Activated T-cell treated with anti-CD3 and anti-CD28 coated beads, Interleukin-2, amount 50 U/mL, for 48 hours (primary cell): ENCODE measurements around the gene INPP5D.
"Not testable (repeated sequence)": the region's sequence is repeated elsewhere in the genome, so short reads cannot be mapped to it uniquely, and the experiment has no call there.

Experiments
- DNase-seq, 2 experiments: peaks; one replicate each; pipeline ENCODE4 v3.0.0-alpha.2; 2020

INPP5D gene

DNA sequence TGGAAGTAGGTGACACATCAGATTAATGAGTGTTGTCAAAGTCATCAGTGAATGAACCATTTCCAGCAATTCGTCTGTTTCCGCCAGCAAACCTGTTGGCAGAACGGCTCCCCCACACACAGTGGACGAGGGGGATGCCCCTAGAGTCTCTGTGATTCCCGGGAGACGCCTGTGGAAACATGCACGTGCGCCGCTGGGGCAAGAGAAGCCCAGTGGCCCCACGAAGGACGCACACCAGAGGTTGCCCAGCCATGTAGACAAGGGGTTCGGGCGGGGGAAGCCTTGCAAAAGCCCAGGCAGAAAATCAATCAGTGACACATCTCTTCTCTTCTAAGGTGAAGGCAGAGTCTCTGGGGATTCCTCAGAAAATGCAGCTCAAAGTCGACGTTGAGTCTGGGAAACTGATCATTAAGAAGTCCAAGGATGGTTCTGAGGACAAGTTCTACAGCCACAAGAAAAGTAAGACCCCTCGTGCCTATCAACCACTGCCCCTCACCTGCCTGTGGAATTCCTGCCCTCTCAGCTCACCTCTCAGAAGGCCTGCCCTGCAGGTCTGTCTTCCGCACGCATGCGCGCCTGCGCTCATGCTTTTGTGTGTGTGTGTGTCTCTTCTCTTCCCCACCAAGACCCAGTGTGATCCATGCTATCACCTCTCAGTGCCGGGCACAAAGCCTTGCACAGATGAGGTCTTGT, 87.1 kb downstream of the INPP5D start:
- no peak for DNase-seq

GRCh38 chr2:233147829-233148167, 87.7 kb downstream of the INPP5D start:
- no peak for DNase-seq

DNA sequence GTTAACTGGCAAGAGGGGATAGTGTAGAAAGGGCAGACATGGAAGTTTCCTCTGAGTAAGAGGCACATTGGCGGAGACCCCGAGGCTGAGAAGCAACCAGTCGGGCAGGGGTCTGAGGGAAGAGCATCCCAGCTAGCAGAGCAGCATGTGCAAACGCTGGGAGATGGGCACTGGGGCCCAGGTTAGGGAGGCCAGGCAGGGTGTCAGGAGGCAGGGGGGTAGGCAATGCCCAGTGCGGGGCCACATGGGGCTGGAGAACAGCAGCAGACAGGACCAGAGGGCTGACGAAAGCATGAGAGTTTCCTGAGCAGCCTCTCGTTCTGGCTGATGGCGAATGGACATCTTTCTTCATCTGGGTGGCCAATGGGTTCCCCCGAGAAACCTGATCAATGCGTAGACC, 88.2 kb downstream of the INPP5D start:
- DNase-seq, result no peak

- DNase-seq, result no peak
These were observed 92.4 kb downstream of the INPP5D start for GRCh38 chr2:233152541-233152940.

DNA sequence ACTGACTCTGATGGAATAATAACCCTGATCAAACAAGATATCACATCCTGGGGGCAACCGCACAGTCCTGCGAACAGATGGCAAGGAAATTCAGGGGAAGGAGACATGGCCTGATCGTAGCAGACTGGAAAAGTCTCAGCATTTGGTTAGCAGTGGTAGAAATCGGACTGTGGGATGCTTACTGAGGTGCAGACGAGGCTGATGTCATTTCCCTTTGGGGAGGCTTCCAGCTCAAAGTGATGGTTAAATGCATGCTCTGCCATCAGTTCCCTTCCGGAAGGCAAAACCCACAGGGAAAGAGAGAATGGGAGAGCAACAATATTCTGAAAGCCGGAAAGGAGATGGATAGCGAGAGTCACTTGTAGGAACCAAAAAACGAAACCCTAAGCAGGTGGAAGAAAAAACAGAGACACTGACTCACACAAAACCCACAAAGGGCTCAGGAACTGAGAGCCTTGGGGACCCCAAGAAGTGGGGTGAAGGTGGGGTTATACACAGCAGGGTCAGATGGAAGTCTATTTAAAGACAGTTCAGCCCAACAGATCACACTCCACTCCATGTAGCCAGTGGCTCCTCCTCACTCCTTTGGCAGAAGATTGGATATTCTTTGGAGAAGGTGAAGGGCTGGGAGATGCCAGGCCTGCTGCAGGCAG, 93.1 kb downstream of the INPP5D start:
- DNase-seq, result no peak

DNA sequence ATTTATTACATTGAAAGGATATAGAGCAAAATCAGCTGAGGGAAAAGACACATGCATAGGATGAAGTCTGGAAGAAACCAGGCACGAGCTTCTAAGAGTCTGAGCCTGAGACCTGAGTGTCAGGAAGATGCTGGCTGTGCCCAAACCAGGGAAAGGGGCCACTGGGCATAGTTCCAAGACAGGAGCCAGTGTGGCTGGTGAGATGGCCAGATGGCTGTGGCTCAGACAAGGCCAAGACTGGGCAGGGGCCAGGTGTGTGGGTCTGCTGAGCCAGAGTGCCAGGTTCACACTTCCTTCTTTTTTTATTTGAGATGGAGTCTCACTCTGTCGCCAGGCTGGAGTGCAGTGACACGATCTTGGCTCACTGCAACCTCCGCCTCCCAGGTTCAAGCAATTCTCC, 95.9 kb downstream of the INPP5D start:
- DNase-seq, result no peak

- not testable (repeated sequence) for DNase-seq
These were observed 96.3 kb downstream of the INPP5D start for GRCh38 chr2:233156461-233156860.

DNA sequence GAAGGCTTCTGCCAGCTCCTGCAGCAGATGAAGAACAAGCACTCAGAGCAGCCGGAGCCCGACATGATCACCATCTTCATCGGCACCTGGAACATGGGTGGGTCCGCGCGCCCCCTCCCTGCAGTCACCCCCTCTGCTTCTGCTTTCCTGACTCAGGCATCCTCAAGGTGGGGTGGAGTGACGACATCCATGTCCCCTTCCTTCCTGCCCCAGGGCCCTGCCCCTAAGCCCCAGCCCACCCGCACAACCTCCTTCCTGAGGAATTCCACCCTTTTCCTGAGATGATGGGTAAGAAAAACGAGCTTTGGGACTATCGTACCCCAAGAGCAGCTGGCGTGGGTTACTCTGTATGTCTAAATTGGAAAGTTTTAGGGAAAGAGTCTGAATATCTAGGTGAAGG, 101.6 kb downstream of the INPP5D start:
- no peak for DNase-seq

DNA sequence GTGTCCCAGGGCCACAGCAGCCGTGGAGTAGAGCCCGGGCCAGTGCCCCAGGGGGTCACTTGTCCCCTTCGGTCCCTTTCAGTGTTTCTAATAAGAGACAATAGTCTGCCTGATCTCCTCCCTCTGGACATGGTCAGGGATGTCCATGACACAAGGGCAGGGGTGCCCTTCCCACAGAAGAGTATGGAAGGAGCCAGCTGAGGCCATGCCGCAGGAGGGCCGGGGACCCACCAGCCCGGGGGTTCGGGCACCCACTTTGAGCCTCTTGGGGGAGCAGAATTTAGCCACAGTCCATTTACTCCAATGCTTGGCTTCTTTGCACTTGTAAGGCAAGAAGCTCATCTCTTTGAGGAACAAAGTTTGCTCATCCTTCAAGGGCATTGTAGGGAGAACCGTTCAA, 102.6 kb downstream of the INPP5D start:
- no peak for DNase-seq

DNA sequence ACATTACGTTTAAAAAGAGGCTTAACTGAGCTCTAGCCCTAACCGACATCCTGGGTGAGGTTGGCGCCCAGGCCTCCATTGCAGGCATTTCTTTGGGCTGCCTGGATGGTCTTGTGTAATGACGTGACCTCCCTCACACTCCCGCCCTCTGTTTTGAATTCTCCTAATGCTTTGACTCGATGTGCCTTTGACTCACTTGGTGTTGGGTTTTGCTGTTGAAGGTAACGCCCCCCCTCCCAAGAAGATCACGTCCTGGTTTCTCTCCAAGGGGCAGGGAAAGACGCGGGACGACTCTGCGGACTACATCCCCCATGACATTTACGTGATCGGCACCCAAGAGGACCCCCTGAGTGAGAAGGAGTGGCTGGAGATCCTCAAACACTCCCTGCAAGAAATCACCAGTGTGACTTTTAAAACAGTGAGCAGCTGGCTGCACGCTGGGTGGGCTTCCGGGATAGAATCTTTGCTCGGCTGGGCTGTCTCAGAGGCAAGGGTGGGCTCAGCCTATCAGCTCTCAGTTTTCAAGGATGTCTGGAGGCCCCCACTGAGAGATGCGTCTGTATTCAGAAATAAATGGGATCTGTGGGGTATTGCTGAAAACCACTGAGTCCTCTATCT, 103.5 kb downstream of the INPP5D start:
- DNase-seq, result no peak

- no peak for DNase-seq
These were observed 104.0 kb downstream of the INPP5D start for GRCh38 chr2:233164128-233164635.

DNA sequence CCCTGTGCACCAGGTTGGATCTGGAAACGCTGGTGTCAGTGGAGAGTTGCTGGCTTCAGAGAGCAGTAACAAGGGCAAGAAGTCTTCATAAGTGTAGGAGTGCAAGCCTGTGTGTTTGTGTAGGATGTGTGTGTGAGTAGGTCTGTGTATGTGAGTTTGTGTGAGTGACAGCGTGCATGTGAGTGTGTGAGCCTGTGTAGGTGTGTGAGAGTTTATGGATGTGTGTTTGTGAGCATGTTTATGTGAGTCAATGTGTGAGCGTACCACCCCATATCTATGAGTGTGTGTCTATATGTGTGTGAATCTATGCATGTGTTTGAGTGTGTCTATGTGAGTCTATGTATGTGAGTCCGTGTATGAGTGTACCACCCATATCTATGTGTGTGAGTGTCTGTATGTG, 104.8 kb downstream of the INPP5D start:
- no peak for DNase-seq

DNA sequence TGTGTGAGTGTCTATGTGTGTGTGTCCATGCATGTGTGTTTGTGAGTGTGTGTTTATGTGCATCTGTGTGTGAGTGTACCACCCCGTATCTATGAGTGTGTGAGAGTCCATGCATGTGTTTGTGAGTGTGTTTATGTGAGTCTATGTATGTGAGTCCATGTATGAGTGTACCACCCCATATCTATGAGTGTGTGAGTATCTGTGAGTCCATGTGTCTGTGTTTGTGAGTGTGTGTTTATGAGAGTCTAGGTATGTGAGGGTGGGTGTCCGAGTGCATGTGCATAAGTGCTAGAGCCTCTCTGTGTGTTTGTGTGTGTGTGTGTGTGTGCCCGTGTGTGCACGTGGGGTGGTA, 105.4 kb downstream of the INPP5D start:
- DNase-seq, result no peak

DNA sequence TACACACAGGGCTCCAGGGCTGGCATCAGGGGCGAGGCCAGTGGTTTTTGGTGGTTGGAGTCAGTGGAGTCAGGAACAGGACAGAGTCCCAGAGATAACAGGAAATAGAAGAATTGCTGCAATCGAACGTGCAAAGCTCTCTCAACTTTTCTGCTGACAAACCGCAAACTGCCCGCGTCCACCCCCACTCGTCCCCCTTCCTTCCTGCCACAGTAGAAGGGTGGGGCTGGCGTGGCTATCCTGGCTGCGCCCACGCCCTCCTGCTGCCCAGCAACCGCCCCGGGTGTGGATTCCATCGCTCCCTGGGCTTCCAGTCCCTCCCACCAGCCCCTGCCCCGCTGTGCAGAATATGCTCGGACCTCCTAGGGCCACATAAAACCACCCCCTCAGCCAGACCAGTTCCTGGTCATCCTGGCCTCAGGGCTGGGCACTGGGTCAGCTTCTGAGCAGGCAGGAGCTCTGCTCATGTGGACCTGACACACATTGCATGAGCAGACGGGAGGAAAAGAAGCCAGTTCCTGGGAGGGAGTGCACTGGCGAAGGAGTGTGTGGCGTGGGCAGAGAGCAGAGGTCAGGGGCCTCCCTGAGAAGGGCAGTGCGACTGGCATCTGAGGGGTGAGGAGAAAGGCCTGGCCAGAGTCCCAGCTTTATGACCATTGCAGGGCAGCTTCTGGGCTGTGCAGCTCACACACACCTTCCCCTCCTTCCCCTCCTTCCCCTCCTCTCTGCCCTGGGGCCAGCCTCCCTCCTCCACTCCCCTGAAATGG, 105.9 kb downstream of the INPP5D start:
- peak; percentile 41 to 46 for DNase-seq

- DNase-seq, result no peak
These were observed 108.3 kb downstream of the INPP5D start for GRCh38 chr2:233168445-233168844.

DNA sequence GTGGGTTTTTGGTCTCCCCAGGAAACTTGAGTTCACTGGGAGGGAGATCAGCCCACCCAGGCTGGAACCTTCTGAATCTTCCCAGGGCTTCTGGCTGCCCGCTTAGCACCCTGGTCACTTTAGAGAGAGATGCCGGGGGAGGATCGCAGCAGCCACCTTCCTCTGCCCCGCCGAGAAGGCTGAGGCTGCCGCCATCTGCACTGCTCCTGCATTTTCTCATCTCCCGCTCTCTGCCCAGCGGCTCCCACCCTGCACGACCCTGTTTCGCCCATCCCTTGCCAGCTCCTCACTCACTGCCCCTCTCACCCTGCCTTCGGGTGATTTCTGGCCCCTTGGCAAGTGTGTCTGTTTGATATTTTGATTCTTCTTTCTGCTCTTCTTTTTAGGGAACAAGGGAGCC, 108.8 kb downstream of the INPP5D start:
- DNase-seq, result no peak

DNA sequence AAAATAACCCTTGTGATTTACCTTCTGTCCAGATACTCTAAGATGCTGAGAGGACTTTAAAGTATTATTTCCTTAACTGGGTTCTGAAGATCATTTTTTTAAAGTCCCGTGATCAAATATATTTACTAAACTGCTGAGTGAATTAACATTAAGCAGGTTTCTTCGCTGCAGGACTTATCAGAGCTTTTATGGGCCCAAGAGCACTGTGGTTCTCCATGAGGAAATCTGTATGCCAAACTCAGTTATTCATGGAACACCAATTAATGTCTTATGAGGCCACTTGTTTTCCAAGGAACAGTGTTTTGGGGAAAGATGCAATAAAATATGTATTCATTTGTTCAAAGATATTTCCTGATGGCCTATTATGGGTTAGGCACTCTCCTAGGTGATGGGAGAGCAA, 111.2 kb downstream of the INPP5D start:
- no peak for DNase-seq

- no peak for DNase-seq
These were observed 113.0 kb downstream of the INPP5D start for GRCh38 chr2:233173115-233173514.

DNA sequence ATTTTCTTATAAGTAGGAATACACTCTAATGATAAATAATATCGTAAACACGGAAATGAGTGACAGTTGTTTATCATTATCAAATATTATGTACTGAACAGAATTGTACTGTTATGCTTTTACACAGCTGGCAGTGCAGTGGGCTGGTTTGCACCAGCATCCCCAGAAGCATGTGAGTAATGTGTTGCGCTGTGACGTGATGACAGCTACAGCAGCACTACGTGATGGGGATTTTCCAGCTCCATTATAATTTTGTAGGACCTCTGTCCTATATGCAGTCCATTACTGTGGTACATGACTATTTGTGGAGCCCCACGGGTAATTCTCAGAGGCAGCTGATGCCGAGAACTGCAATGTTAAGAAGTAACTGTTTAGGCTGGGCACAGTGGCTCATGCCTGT, 114.0 kb downstream of the INPP5D start:
- DNase-seq, result no peak

- DNase-seq, result no peak
These were observed 119.1 kb downstream of the INPP5D start for GRCh38 chr2:233178994-233179847.

DNA sequence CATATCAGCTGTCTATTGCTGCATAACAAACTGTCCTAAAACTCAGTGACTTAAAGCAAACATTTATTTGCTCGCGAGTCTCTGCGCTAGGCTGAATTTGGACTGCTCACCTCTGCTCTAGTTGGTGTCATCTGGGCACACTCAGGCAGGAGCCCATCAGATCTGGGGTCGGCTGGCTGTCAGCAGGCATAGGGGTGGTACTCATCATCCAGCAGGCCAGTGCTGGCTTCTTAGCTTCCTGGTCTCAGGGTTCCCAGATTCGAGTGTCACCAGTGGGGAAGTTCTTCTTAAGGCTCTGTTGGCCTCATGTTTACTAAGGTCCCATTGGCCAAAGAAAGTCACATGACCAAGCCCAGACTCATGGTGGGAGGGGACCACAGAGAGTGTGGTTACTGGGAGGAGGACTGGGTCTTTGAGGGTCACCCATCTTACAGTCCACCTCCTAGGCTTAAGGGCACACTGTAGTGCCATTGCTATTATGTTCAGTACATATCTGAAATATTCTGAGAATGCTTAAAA, 119.8 kb downstream of the INPP5D start:
- DNase-seq, result no peak

- no peak for DNase-seq
These were observed 123.8 kb downstream of the INPP5D start for GRCh38 chr2:233183869-233184418.
